Breast epithelium (tissue), 4 donors: Measurements from ENCODE around the gene ATG14. TPM values are rescaled to one million over a fixed set of nuclear protein-coding genes. Genes with fewer than 3 reads are reported as not detected.
"Not testable (repeated sequence)": the region's sequence is repeated elsewhere in the genome, so short reads cannot be mapped to it uniquely, and the experiment has no call there.

Experiments used
- DNase-seq, 2 donors: peaks; one replicate each; pipeline ENCODE4 v3.0.0-alpha.2; 2019; ENCODE audit warnings: low spot score in 2 of 2
- H3K27ac ChIP-seq, 2 donors: fragments of 200-600 bp; sonication (generic) in 1 of 2; one replicate each; pipeline ENCODE4 v1.5.1; 2016 to 2019; ENCODE audit warnings: mild to moderate bottlenecking in 1 of 2
- H3K27me3 ChIP-seq, 2 donors: fragments of 200-600 bp; sonication (generic) in 1 of 2; one replicate each; pipeline versions ENCODE4 v1.5.1 to v1.6.0; 2017 to 2019; ENCODE audit warnings: control low read depth in 1 of 2, mild to moderate bottlenecking in 1 of 2
- H3K36me3 ChIP-seq: fragments of 200-600 bp; one replicate; pipeline ENCODE4 v1.5.1; 2019
- H3K4me1 ChIP-seq, 2 donors: fragments of 200-600 bp; sonication (generic); one replicate each; pipeline ENCODE4 v1.5.1; 2016 to 2019; ENCODE audit warnings: control low read depth in 1 of 2
- H3K4me3 ChIP-seq, 3 donors: fragments of 200-600 bp; sonication (generic); 1 replicate in 2 of 3; 2 replicates in 1 of 3; pipeline ENCODE4 v1.5.1; 2016 to 2019; ENCODE audit warnings: mild to moderate bottlenecking in 3 of 3, moderate library complexity in 2 of 3
- H3K9me3 ChIP-seq, 2 donors: fragments of 200-600 bp; sonication (generic) in 1 of 2; one replicate each; pipeline ENCODE4 v1.5.1; 2016 to 2019; ENCODE audit warnings: control low read depth in 1 of 2
- CTCF ChIP-seq, 3 donors: fragments of 450-650 bp; IDR thresholded peaks; one replicate each; pipeline ENCODE4 v1.5.1; 2016 to 2017; ENCODE audit warnings: antibody characterized with exemption in 3 of 3, mild to moderate bottlenecking in 3 of 3, moderate library complexity in 3 of 3
- POLR2A ChIP-seq: fragments of 450-650 bp; IDR thresholded peaks from one replicate; pipeline ENCODE4 v1.6.1; 2016; ENCODE audit warnings: antibody characterized with exemption, mild to moderate bottlenecking, moderate library complexity
- POLR2AphosphoS5 ChIP-seq, 3 donors: sonication (generic); formaldehyde crosslinking; IDR thresholded peaks; one replicate each; pipeline ENCODE4 v1.6.1; 2017; ENCODE audit warnings: antibody characterized with exemption in 3 of 3
- intact Hi-C: fragments of 100-400 bp; cut with DNase I; formaldehyde crosslinking; loops from one replicate; pipeline ENCODE4 v1.15.1; 2023; ENCODE audit warnings: low total_unique reads
- total RNA-seq, 3 donors: library from RNA; depleted of rRNA; stranded (reverse); fragments of >200 nt; gene quantifications; one replicate each; pipeline ENCODE4 v1.1.0, GENCODE V29; 2016

Gene ATG14
- total RNA-seq = 10 to 100 TPM; 14.6 to 28.0 (median 16.1) TPM

GRCh38 chr14:55411426-55412389, at the start of gene ATG14:
TSS of gene ATG14 (minus strand) at chr14:55411830. CDS start at chr14:55411822, 8 bp downstream.
- H3K36me3 ChIP-seq = no peaks in the 10 kb centered on the region
- TF ChIP-seq POLR2AphosphoS5 (IDR thresholded peaks at IDR 0.05) (peak; percentile 67 to 90 (median 88)), CTCF (IDR thresholded peaks at IDR 0.05) (no peak), POLR2A (peak; percentile 53)
- H3K27me3 ChIP-seq = no peaks in the 10 kb centered on the region
- no peaks in the 10 kb centered on the region for H3K9me3 ChIP-seq
- peak; percentile 78 to 84 for DNase-seq
- intact Hi-C loops = no loop called here
- H3K27ac ChIP-seq = peak within 1 kb of the TSS; percentile 93 to 96
- peaks cover 0 to 13% of the 10 kb centered on the region in 2 donors for H3K4me1 ChIP-seq
- peak within 1 kb of the TSS; percentile 91 to 98 (median 95) for H3K4me3 ChIP-seq

GRCh38 chr14:55458800-55459515, 47.3 kb upstream of the ATG14 start:
- no peaks in the 10 kb centered on the region for H3K9me3 ChIP-seq
- no peak for TF ChIP-seq POLR2A
- no peak for TF ChIP-seq POLR2AphosphoS5 (IDR thresholded peaks at IDR 0.05)
- TF ChIP-seq CTCF (IDR thresholded peaks at IDR 0.05) = no peak
- H3K4me1 ChIP-seq = no peaks in the 10 kb centered on the region
- no peak for DNase-seq
- no peaks in the 10 kb centered on the region for H3K27me3 ChIP-seq
- no peak overlapping the region for H3K27ac ChIP-seq
- intact Hi-C loops = no loop called here
- H3K4me3 ChIP-seq = no peak overlapping the region
- H3K36me3 ChIP-seq = no peaks in the 10 kb centered on the region

- no peak for DNase-seq
- Histone ChIP-seq H3K27me3 (no peaks in the 10 kb centered on the region), H3K4me3 (no peak overlapping the region), H3K36me3 (no peaks in the 10 kb centered on the region), H3K4me1 (no peaks in the 10 kb centered on the region), H3K27ac (no peak overlapping the region), H3K9me3 (no peaks in the 10 kb centered on the region)
- no peak for TF ChIP-seq POLR2A
- TF ChIP-seq POLR2AphosphoS5 (IDR thresholded peaks at IDR 0.05) = no peak
- TF ChIP-seq CTCF (IDR thresholded peaks at IDR 0.05) = no peak
- intact Hi-C loops = no loop called here
These were observed 45.9 kb upstream of the ATG14 start for GRCh38 chr14:55457496-55457895.

GRCh38 chr14:55456411-55456810, 44.8 kb upstream of the ATG14 start:
- H3K27me3 ChIP-seq, intact Hi-C loops, H3K4me3 ChIP-seq, DNase-seq, H3K9me3 ChIP-seq, H3K27ac ChIP-seq, H3K36me3 ChIP-seq, H3K4me1 ChIP-seq: not testable (repeated sequence)

GRCh38 chr14:55454264-55455002, 42.8 kb upstream of the ATG14 start:
- DNase-seq = no peak
- H3K27me3 ChIP-seq = no peaks in the 10 kb centered on the region
- H3K36me3 ChIP-seq = no peaks in the 10 kb centered on the region
- H3K27ac ChIP-seq = no peak overlapping the region
- no peak for TF ChIP-seq POLR2AphosphoS5 (IDR thresholded peaks at IDR 0.05)
- no peak for TF ChIP-seq POLR2A
- no peak for TF ChIP-seq CTCF (IDR thresholded peaks at IDR 0.05)
- H3K4me3 ChIP-seq = peak overlapping the region in 1 of 3 donors; percentile 3
- no peaks in the 10 kb centered on the region for H3K9me3 ChIP-seq
- H3K4me1 ChIP-seq = no peaks in the 10 kb centered on the region
- intact Hi-C loops = no loop called here
